Effector CD4-positive, alpha-beta T cell (primary cell): ENCODE measurements around the gene COL5A1.
"Not testable (repeated sequence)": the region's sequence is repeated elsewhere in the genome, so short reads cannot be mapped to it uniquely, and the experiment has no call there.

Source experiments
- DNase-seq: peaks from one replicate; pipeline ENCODE4 v3.0.0-alpha.2; 2020

Gene COL5A1

DNA sequence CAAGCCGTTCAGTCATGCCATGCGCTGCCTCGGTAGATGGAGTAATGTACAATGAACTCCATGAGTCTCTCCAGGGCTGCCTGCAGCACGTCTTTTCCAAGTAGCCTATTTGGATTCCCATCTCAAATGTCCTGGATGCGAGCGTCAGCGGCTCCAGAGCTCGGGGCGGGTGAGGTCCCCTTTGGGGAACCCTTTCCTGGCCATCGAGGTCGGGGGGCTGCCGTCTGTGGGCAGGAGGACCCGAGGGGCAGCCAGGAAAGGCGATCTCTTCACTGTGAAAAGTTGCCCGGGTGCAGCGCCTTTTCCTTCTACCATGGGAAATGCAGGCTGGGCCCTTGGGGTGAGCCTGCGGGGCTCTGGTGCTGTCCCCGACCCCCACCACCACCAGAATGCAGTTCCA is 202.1 kb downstream of the COL5A1 start:
- no peak for DNase-seq

DNA sequence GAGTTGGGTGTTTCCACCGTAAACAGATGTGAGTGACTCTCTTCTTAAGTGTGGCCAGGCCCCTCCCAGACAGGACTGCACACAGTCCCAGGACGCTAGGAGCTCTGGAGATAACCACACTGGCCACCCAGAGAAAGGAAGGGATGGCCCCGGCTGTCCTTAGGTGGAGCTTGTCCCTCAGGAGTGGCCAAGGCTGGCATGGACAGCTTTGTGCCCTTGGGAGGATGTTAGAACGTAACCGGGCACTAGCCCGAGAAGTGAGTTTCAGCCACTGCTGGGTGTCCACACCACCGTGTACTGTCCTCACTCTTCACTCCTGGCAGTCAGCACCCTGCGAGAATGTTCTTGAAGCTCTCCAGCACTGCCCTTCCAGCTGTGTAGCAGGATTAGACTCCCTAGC is 203.2 kb downstream of the COL5A1 start:
- no peak for DNase-seq

DNA sequence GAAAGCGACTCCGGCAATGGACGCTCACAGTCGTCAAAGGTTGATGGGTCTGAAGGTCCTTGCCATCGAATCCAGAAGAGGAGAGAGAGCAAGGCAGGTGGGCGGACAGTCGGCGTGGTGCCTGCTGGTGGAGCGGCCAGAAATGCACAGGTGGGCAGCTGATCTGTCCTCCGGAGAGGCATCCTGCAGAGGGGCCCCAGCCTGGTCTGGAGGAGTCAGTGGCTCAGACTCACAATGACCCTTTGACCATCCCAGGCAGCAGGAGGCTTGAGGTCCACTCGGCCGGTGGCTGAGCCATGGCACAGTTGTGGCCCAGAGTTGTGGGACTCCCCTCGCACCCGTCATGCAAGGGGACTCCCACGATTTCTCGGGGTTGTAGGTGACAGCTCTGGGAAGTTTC is 204.6 kb downstream of the COL5A1 start:
- DNase-seq: no peak

DNA sequence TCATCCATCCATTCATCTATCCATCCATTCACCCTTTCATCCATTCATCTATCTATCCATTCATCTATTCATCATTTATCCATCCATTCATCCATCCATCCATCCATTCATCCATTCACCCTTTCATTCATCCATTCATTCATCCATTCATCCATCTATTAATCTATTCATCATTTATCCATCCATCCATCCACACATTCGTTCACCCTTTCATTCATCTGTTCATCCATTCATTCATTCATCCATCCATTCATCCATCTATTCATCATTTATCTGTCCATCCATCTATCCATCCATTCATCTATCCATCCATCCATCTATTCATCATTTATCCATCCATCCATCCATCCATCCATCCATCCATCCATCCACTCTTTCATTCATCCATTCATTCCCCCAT is 205.1 kb downstream of the COL5A1 start:
- no peak for DNase-seq

DNA sequence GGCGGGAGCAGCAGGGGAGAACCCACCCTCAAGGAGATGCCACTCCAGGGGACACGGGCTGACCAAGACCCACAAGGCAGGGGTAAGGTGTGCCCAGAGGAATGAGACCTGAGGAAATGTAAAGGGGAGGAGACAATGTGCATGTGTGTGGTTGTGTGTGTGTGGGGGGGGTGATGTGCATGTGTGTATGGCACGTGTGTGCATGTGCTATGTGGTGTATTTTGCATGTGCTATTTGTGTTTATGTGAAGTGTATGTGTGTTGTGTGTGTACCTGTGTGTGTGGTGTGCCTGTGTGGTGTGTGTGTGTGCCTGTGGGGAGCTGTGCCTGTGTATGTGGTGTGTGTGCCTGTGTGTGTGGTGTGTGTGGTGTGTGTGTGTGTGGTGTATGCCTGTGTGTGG is 205.5 kb downstream of the COL5A1 start:
- no peak for DNase-seq

DNA sequence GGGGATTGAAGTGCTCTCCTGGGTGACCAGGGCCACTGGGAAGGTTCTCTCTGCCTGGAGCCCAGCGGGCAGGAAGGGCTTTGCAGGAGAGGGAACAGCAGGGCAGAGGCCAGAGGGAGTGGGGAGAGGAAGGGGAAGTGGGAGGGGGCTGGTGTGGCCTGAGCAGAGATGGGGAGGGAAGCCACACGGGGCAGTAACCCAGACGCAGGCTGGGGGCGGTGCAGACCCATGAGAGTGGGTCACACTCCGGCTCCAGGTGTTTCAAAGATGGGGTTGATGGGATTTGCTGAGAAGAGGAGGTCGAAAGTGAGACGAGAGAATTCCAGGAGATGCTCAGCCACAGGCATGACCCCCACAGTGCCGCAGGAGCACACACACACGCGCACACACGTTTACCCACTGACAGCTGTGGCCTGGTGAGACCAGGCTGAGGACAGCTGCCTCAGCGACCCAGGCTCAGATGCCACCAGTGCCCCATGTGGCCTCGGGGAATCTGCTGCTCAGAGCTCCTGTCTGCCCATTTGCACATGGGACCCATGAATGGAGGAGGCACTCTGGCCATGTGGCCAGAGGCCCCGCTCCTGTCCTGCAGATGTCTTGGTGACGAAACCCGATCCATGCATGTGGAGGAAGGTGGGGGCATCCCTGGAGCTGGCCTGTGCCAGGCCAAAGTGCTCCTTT is 206.3 kb downstream of the COL5A1 start:
- no peak for DNase-seq

DNA sequence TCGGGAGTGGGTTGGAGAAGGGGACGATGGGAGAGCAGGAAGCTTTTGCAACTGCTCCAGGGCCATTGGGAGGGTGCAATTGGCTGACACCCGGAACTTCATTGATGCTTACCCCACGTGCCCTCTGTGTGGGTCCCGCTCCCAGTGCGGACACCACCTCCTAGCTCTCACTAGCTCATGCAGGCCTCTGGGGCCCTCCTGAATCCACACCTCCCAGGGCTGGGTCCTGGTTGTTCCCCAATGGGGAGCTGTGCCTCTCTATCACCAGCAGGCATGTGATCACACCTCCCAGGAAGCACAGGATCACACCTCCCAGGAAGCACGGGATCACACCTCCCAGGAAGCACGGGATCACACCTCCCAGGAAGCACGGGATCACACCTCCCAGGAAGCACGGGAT is 206.9 kb downstream of the COL5A1 start:
- DNase-seq: no peak

DNA sequence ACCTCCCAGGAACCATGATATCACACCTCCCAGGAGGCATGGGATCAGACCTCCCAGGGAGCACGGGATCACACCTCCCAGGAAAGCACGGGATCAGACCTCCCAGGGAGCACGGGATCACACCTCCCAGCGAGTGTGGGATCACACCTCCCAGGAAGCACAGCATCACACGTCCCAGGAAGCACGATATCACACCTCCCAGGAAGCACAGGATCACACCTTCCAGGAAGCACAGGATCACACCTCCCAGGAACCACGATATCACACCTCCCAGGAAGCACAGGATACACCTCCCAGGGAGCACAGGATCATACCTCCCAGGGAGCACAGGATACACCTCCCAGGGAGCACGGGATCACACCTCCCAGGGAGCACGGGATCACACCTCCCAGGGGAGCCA is 209.0 kb downstream of the COL5A1 start:
- DNase-seq: no peak

DNA sequence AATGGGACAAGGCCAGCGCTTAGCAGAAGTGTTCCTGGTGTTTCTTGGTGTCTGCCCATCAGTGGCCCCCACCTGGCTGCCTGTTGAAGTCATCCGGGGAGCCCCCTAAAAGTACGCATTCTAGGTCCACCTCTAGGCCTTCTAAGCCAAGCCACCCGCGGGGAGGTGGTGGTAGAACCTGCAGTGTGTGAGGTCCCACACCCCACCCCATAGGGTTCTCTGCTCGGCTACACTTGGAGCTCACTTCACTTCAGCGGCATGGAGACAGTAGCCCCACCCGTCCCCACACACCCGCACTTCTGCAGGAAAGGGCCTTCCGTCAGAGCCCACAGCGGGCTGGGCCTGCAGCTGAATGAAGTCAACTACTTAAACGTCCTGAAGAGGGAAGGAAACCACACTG is 209.4 kb downstream of the COL5A1 start:
- no peak for DNase-seq

DNA sequence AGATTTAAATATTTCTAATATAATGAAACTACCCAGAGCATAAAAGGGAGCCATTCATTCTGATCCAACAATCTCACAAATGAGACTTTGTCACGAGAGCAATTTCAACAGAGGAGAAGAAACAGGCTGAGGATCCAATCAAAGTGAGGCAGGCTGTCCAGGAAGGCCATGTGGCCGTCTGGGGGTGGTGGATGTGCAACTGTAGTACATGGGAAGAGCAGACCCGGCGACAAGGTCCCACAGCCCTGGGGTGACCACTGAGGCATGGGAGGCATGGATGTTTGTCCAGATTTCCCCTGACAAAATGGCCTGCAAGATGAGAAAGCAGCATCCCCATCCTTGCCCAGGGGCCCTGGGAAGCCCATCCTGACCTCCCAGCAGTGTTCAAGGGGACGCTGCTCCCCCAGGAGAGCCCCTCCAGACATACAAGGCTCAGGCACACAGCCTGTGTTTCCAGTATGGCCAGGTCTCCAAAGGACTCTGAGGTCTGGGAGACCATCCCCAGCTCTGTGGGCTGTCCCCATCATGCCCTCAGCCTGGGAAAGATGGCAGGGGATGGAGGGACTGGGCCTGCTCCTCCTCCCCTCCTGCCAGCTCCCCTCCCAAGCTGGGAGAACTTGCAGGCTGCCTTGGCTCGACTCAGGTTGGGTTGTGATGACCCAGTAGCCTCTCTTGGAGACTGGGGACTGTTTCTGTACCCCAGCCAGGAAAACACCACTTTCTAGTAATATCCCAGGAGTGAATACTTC is 211.5 kb downstream of the COL5A1 start:
- no peak for DNase-seq

DNA sequence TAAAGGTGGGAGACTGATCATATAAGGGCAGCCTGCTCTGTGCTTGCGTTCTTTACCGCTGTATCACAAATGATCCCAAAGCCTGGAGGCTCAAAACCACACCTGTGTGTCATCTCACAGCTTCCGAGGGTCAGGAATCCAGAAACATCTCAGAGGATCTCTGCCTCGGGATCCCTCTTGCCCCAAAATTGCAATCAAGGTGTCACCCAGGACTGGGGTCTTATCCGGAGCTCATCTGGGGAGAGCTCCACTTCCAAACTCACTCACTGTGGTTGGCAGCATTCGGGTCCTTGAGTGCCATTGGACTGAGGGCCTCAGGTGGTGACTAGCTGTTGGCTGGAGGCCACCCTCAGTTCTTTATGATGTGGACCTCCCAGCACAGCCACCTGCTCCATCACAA is 212.3 kb downstream of the COL5A1 start:
- DNase-seq: no peak

DNA sequence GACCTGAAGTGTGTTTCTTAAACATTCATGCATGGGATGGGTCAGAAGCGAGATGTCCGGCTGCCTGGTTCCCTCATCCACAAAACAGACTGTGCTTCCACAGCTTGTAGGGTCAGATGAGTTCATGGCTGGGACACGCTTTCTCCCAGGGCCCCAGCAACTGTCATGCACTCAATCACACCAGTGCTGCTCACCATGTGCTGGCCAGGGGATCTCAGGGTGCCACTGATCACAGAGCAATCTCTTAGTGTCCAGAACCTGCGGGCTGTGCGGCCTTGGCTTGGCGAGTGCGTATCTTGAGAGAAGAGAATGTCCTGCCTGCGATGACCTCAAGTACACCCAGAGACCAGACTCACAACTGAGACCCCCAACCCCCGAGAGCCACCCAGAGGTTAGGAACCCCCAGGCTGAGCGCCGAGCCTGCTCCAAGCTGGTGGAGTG is 213.0 kb downstream of the COL5A1 start:
- DNase-seq: no peak

DNA sequence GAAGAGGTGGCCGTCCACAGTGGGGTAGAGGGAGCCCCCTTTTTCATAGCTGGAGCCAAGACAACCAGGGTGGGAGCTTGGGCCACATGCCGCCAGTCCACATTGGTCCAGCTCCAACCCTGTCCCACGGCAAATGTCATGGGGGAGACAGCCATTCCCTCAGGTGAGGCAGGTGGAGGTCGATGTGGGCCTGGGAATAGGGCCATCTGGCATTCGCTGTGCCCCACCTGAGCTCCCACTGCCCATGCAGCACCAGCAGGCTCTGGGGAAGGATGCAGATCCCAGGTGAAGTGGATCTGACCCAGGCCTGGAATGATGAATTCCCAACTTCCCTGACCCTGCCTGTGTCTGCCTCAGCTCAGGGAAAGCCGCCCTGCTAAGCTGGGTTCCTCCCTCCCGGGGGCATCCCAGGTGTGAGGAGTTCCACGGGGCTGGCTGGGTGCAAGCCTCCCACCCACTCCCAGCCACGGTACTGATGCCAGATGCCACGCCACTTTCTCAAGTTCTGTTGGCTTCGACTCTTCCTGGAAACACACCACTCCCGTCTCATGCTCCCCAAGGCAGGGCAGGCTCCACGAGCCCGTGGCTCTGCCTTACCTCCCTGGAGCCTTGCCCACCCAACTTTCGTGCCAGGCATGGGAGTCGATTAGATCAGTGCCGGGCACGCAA is 213.8 kb downstream of the COL5A1 start:
- DNase-seq: no peak

DNA sequence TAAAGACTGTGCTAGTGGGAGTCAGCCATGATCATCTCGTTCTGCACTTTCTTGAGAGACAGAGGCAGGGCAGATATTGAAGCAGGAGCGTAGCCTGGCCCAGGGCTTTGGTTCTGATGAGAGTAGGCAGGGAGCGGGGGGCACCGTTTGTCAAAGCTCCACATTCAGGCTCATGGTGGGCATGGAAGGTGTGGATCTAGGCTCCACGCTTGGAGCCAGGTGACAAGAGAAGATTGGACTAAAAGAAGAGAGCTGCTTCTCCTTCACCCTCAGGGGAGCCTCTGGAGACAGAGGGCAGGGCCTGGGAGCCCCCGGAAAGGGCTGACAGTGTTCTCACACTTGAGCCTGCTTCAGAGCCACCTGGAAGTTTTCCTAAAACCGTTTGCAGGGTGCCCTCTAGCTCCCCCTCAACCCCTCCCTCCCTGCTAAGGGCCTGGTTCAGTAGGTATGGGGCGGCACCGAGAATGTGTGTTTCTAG is 214.3 kb downstream of the COL5A1 start:
- DNase-seq: no peak

DNA sequence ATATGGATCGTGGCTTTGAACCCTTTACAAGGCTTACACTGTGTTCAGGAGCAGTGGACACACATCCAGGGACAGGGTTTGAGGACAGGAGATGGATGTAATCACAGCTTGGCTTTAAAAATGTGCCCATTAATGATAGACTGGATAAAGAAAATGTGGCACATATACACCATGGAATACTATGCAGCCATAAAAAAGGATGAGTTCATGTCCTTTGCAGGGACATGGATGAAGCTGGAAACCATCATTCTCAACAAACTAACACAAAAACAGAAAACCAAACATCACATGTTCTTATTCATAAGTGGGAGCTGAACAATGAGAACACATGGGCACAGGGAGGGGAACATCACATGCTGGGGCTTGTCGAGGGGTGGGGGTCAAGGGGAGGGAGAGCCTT is 215.8 kb downstream of the COL5A1 start:
- DNase-seq: not testable (repeated sequence)

DNA sequence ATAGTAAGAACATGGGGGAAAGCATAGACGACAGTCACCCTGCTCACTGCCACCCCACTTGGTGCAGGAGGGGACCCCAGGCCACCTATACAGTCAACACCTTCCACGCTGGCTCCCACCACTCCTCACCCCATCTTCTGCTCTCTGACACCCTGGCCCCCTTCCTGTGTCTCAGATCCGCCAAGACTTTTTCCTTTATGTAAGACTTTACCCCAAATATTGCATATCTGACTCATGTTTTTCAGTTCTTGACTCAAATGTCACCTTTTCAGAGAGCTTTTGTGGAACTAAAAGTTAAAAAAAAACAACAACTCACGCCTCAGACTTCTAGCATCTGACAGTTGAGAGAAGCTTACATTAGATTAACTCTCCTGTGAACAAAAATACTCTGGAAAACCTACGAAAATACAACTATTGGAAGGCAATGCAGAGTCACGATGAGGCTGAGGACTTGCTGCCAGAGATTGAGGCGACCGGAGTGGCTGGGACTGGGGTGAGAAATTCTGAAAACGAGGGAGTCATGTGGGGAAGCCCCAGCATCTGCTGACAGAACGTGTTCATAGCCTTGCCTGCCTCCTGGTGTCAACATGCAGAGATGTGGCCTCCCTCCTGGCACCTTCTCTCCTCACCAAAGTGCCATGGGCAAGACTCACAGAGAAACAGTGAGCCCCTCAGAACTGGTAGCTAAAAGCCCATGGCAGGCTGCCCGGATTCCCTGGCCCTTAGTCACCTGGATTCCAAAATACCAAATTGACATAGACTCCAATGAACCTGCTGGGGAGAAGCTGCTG is 216.6 kb downstream of the COL5A1 start:
- DNase-seq: no peak

DNA sequence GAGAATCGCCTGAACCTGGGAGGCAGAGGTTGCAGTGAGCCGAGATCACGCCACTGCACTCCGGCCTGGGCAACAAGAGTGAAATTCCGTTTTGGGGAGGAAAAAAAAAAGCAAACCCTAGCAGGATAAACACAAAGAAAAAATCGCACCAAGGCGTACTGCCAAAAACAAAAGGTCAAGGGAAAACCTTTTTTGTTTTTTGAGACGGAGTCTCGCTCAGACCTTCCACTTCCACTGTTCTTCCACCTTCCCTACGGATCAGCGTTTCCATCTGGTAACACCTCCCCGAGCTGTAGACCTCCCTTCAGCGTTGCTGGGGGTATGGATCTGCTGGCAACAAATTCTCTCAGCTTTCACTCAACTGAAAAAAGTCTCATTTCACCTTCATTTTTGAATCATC is 218.9 kb downstream of the COL5A1 start:
- DNase-seq: no peak

DNA sequence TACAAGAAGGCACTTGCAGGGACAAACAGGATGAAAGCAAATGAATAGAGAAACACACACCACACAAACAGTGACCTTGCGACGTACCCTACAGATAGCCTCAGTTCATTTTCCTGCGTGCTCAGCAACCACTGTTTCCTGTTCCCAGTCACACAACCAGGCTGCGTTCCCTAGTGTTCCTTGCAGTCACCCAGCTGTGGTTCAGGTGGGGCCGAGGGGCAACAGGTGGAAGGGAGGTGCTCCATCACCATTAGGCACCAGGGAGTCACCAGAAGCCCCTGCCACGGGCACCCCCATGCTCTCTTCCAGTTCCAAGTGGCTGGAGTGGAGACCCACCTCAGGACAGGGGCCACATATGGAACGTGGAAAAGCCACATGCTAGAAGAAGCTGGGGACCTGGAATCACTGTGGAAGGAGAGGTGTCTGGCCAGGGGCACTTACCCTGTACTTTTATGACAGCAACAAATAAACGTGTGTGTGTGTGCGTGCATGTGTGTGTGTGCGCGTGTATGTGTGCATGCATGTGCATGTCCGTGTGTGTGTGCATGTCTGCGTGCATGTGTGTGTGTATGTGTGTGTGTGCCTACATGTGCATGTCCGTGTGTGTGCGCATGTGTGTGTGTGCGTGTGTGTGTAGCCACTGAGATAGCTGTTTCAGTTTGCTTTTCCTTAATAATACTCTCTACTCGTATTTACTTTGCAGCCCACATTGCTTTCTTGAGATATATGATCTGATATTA is 220.2 kb downstream of the COL5A1 start:
- DNase-seq: no peak

DNA sequence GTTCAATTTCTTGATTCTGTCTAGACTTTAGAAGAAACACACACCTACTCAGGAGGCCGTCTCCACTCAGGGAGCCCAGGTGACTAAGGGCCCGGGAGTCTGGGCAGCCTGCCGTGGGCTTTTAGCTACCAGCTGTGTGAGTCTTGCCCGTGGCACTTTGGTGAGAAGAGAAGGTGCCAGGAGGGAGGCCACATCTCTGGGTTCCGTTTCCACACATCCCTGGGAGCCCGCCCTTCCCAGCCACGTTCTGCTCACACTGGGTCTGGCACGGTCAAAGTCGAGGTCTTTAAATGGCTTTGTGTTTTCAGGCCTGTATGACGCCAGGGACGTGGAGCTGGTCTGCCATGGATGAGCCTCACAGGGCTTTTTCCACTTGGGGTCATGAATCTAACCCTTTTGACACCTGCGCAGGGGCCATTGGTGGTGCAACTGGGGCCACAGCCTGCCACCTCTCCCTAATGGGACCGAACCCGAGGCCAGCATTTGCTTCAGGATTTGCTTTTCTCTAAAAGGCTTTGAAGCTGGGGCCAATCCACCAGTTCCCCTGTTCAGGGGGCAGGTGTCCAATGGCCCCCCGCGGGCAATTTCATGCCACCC is 221.8 kb downstream of the COL5A1 start:
- no peak for DNase-seq

DNA sequence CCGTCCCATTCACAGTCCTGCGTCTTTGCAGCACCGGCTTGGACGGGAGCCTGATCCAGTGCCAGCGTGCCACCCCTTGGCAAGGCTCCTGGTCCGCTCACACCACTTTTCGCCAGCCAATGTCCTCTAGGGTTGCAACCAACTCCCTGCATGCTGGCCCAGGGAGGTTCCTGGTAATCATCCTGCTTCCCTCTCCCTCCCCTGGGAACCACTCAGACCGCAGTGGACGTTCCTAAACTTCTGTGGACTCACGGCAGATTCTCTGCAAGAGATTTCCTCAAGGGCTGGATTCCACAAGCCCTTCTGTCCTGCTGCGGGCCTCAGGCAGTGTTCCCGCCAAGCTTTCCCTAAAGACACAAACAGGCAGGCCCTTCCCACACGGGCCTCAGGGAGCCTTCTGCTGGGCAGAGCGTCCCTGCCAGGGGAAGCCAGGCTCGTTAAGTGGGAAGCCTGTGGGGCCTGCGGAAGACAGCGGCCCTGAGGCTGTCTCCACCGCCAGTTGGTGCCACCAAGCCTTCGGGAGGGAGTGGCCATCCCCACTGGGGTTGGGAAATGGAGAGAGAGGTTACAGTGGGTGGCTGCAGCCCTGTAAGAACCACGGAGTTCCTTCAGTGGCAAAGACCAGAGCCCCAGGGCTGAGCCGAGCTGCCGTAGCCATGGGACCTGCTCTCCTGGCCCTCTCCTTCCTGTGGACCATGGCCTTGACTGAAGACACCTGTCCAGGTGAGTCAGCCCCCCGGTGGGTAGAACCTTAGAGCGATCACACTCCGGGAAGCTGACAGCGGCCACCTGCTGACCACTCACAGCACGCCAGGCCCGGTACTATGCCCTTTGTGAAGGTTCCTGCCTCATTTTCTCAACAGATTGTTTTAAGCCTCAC is 222.6 kb downstream of the COL5A1 start:
- DNase-seq: no peak

DNA sequence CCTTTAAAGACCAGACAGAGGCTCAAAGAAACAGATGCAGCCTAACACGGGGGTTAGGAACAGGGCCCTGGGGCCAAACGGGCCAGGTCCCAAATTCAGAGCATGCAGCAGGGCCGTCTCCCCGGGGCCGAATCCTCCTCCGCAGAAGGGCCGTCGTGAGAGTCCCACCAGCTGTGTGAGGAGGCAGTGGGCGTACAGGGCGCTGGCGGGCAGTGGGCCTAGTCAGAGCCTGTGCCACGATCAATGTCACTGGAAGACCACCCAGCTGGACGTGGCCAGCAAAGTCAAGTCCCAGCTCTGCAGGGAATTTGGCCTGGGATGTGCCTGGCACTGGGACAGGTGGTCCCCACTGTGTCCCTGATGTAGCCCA is 223.2 kb downstream of the COL5A1 start:
- DNase-seq: no peak
